Small intestine (tissue), 7 donors: ENCODE data around the gene LRRC45. TPM values are rescaled to one million over a fixed set of nuclear protein-coding genes. Genes with fewer than 3 reads are reported as not detected.

Experiments
- DNase-seq, 2 donors: peaks; one replicate each; pipeline versions ENCODE4 v3.0.0 to v3.0.0-alpha.2; 2013
- FAIRE-seq: peaks from 2 replicates; lab custom pipeline; 2012; peaks lifted over from hg19 to GRCh38; lab: Jason Lieb, UNC
- H3K27ac ChIP-seq, 3 donors: one replicate each; pipeline ENCODE4 v1.5.1; 2013; ENCODE audit warnings: low read length in 2 of 3, mild to moderate bottlenecking in 2 of 3, control low read depth in 1 of 3, inconsistent platforms in 1 of 3, low read depth in 1 of 3, moderate library complexity in 1 of 3
- H3K27me3 ChIP-seq, 3 donors: one replicate each; pipeline ENCODE4 v1.6.1; 2013; ENCODE audit warnings: low read length in 3 of 3, inconsistent platforms in 1 of 3; ENCODE audit not compliant: control insufficient read depth in 3 of 3, insufficient read depth in 3 of 3
- H3K36me3 ChIP-seq, 3 donors: one replicate each; pipeline ENCODE4 v1.6.1; 2013; ENCODE audit warnings: low read length in 3 of 3, inconsistent platforms in 1 of 3, low read depth in 1 of 3, mild to moderate bottlenecking in 1 of 3, moderate library complexity in 1 of 3; ENCODE audit not compliant: control insufficient read depth in 3 of 3, insufficient read depth in 2 of 3
- H3K4me1 ChIP-seq, 3 donors: one replicate each; pipeline ENCODE4 v1.6.1; 2013; ENCODE audit warnings: low read length in 2 of 3, inconsistent platforms in 1 of 3, low read depth in 1 of 3, mild to moderate bottlenecking in 1 of 3, moderate library complexity in 1 of 3; ENCODE audit not compliant: control insufficient read depth in 3 of 3, insufficient read depth in 2 of 3
- H3K4me3 ChIP-seq, 3 donors: one replicate each; pipeline ENCODE4 v1.5.1; 2013; ENCODE audit warnings: low read length in 3 of 3, control low read depth in 1 of 3, inconsistent platforms in 1 of 3, low read depth in 1 of 3, mild to moderate bottlenecking in 1 of 3, moderate library complexity in 1 of 3
- H3K9me3 ChIP-seq, 2 donors: one replicate each; pipeline ENCODE4 v1.6.1; 2013; ENCODE audit warnings: low read depth in 1 of 2, low read length in 1 of 2; ENCODE audit not compliant: control insufficient read depth in 2 of 2, insufficient read depth in 1 of 2
- WGBS, 3 donors: extraction: QIAGEN DNeasy Blood & Tissue Kit; methylation state at CpG; one replicate each; pipeline ENCODE4 v1.1.7; 2013; 5-methylcytosine and 5-hydroxymethylcytosine counted together
- polyA plus RNA-seq, 4 donors: library from polyadenylated mRNA; stranded (reverse) in 3 of 4; unstranded in 1 of 4; fragments of 200-250 nt in 3 of 4; fragments of 120-200 nt in 1 of 4; gene quantifications; one replicate each; pipeline versions ENCODE4 v1.2.1 to v1.2.3, GENCODE V29; 2013
- donor health status: healthy with polysubstance abuse.
- donor health status: control.
- donor health status: control.
- donor health status: Bipolar disorder and iron deficiency.
- donor health status: healthy.

The LRRC45 gene
- polyA plus RNA-seq, 4 donors: 10.8 to 26.7 (median 16.4) TPM

DNA sequence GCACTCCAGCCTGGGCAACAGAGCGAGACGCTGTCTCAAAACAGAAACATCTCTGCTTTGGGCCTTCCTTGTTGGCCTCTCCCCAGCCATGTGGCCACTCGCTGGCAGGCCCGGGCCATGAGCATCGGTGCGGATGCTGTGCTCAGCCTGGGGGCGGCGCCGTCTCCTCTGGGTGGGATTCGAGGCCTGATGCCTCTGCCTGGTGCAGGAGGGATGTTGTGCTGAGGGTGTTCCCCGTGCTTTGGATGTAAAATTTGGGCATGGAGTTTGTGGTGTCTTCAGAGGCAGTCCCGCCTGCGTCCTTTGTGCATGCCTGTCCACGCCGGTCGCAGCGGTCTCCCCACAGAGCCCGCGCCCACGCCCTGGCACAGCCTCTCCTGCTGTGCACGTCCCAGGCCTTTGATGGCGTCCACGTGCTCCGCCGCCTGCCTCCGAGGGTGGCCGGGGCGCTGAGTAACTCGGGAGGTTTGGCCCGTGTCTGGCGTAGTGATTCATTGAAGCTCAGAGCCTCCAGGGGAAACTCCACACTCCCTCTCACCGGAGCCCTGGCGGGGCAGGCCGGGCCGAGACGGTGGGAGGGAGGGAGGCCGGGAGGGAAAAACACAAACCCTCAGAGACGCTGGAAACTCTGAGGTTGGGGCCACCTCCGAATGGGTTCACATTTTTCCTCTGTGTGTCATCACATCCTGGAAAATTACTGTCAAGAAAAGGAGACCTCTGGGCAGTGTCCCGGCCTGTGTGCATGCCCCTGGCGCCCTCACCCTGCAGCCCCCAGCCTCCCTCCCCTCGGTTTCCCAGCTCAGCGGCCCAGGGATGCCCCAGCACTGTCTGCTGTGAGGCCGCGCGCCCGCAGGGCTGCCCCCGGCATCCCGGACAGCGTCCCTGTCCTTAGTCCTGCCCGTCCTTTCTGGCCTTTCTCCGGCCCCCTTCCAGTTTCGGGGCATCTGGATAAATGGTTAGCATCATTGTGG lies 19.4 kb upstream of the LRRC45 start:
- WGBS, 3 donors: 74 to 90% (median 85%) methylated on average over 53 of the region's 53 CpGs
- Histone ChIP-seq H3K27me3 (no peaks in the 10 kb centered on the region), H3K9me3 (no peaks in the 10 kb centered on the region), H3K27ac (no peak overlapping the region), H3K4me3 (no peak overlapping the region), H3K36me3 (peaks cover 0 to 53% (median 2%) of the 10 kb centered on the region in 3 donors), H3K4me1 (peaks cover 0 to 23% (median 2%) of the 10 kb centered on the region in 3 donors)
- FAIRE-seq (no peak), DNase-seq (no peak)

DNA sequence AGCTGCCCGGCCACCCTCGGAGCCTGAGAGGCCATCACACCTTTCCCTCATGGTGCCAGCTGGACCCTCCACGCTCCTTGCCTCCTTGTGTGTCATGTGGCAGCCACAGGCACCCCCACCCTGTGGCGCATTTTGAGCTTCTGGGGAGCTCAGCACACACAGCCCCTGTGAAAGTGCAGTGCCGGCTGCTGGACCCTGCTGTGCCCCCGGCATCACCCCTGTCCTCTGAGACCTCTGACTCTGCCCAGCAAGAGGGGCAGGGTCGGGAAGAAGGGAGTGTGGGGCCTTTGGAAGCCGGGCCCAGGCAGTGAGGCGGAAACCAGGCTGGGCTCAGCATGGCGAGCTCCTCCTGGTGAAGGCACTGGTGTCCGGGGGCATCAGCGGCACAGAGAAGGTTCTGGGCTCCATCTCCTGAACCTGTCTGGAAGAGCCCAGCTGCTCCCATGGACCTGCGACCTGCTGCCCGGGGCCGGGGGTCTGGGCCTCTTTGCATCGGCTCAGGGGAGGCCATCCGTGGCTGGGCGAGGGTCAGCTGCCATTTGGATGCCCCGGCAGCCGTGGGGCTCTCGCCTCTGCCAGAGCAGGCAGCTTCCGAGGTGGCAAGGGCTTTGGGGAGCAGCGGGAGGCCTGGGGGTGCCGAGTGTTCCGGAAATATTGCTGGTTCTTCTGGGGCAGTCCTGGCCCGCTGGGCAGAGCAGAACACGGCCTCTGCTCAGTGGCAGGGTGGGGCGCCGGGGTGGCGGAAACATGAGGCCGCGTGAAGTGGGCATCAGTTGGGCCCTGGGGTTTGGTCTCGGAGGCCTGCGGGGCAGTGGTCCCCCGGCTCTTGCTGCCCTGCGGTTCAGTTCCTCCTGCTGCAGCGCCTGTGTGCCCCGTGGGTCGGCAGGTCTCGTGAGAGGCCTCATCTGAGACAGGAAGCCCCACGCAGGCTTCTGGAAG lies 18.3 kb upstream of the LRRC45 start:
- no peak for FAIRE-seq
- Histone ChIP-seq H3K4me1 (peaks cover 0 to 20% (median 2%) of the 10 kb centered on the region in 3 donors), H3K27ac (no peak overlapping the region), H3K27me3 (no peaks in the 10 kb centered on the region), H3K36me3 (peaks cover 0 to 55% (median 2%) of the 10 kb centered on the region in 3 donors), H3K4me3 (no peak overlapping the region), H3K9me3 (no peaks in the 10 kb centered on the region)
- WGBS, 3 donors: 87 to 91% (median 89%) methylated on average over 34 to 41 of the region's 41 CpGs
- DNase-seq: no peak

DNA sequence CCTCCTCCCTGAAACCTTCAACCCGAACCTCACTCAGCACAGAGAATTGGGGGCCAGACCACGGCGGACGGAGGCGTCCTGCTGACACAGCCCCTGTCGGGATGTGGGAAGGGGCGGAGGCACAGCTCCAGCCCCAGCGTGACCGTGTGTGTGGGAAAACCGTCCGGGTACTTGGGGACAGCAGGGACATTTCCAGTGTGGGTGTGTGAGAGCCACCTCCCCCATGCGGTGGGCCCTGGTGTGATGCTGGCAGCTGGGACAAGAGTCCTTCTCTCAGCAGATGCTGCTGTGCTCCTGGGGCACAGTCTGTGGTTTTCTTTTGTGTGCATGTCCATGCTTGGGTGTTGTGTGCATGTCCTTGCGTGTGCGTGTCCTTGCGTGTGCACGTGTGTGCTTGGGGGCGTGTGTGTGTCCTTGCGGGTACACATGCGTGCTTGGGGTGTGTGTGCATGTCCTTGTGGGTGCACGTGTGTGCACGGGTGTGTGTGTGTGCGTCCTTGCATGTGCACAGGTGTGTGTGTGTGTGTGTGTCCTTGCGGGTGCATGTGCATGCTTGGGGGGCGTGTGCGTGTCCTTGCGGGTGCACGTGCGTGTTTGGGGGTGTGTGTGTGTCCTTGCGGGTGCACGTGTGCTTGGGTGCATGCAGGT lies 17.3 kb upstream of the LRRC45 start:
- Histone ChIP-seq H3K4me1 (peaks cover 0 to 10% (median 0%) of the 10 kb centered on the region in 3 donors), H3K4me3 (no peak overlapping the region), H3K27me3 (no peaks in the 10 kb centered on the region), H3K27ac (no peak overlapping the region), H3K36me3 (peaks cover 0 to 60% (median 2%) of the 10 kb centered on the region in 3 donors), H3K9me3 (no peaks in the 10 kb centered on the region)
- no peak for FAIRE-seq
- DNase-seq: no peak
- 89 to 91% (median 89%) methylated on average over 28 to 30 of the region's 30 CpGs for WGBS, 3 donors

DNA sequence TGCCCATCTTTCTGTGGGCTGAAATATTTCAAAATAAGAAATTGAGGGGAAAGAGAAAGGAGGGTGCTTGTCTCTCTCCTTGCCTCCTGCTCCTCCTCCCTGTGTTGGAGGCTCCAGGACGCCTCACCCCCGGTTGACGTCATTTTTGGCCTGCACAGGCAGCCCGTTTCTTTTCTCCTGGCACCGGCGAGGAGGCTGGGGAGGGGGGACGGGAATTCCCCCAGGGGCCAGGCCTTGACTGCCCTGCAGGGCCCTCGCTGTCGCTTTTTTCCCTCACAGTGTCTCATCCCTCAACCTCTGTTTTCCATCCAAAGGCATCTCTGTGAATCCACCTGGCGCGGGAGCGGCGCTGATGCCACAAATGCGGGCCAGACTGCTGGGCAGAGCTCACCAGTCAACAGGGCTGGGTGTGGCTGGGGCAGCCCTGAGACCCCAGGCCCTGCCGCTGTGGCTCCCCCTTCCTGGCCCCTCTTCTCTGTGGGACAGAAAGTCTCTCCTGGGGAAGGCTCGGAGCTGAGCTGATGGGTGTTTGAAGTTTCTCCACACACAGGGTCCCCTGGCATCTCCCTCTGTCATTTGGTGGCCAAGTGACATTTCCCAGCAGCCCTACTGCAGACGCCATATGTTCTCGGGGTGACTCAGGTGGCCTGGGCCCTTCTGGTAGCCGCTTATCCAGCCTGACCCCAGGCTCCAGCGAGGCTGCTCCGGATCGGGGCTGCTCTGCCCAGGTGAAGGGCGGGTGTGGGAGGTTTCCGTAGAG lies 16.5 kb upstream of the LRRC45 start:
- Histone ChIP-seq H3K4me3 (no peak overlapping the region), H3K27ac (no peak overlapping the region), H3K36me3 (peaks cover 0 to 67% (median 2%) of the 10 kb centered on the region in 3 donors), H3K9me3 (no peaks in the 10 kb centered on the region), H3K4me1 (peaks cover 0 to 1% (median 0%) of the 10 kb centered on the region in 3 donors), H3K27me3 (no peaks in the 10 kb centered on the region)
- WGBS, 3 donors: 81 to 90% (median 86%) methylated on average over 23 to 24 of the region's 24 CpGs
- no peak for DNase-seq
- FAIRE-seq: no peak

DNA sequence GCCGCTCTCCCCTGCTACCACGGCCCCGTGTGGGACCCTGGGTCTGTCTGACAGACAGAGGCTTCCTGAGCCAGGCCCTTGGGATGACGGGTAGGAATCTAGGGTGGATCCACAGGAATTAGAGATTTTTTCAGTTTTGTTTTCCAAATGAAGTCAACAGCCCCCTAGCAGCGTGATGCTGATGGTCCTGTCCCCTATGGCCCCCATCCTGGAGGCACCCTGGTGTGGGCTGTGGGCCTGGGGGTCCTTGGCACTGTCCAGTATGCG lies 15.9 kb upstream of the LRRC45 start:
- Histone ChIP-seq H3K27ac (no peak overlapping the region), H3K27me3 (no peaks in the 10 kb centered on the region), H3K4me3 (no peak overlapping the region), H3K9me3 (no peaks in the 10 kb centered on the region), H3K4me1 (no peaks in the 10 kb centered on the region), H3K36me3 (peaks cover 0 to 72% (median 2%) of the 10 kb centered on the region in 3 donors)
- FAIRE-seq (no peak), DNase-seq (no peak)
- WGBS, 3 donors: 86 to 96% (median 88%) methylated on average over 6 of the region's 6 CpGs

DNA sequence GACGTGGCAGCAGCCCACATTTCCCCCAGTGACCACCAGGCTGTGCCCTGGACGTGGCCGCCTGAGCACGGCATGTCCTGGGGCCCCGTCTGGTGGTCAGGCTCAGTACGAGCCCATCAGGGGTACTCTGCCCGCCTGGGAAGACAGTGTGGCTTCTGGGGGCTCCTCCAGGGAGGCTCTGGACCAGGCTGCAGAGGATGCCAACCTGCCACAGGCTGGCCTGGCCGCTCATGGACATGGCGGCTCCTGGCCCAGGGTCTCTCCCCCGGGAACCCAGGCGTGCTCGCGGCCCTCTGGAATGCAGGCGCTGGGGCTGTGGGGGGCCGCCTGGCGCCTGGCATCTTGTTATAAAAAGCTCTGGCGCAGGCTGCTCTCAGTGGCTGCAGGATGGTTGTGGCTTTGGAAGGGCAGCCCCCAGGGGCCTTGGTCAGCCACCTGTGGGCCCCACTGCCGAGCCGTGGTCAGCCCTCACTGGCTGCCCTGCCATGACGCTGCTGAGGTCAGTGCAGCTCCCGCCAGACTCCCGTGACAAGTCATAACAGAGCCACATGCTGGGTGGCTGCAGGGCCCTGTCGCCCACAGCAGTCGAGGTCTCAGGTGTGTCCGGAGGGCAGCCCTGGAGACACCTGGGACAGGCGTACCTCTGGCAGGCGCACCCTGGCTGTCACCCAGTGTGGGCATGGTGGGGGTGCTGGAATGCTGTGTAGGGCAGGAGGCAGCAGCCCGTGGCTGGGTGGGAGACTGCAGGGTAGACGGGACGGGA lies 15.4 kb upstream of the LRRC45 start:
- no peak overlapping the region for H3K27ac ChIP-seq
- no peaks in the 10 kb centered on the region for H3K27me3 ChIP-seq
- DNase-seq (no peak), FAIRE-seq (no peak)
- H3K4me3 ChIP-seq: no peak overlapping the region
- H3K36me3 ChIP-seq: peaks cover 0 to 77% (median 2%) of the 10 kb centered on the region in 3 donors
- 85 to 94% (median 88%) methylated on average over 26 to 30 of the region's 30 CpGs for WGBS, 3 donors
- no peaks in the 10 kb centered on the region for H3K4me1 ChIP-seq
- H3K9me3 ChIP-seq: no peaks in the 10 kb centered on the region

DNA sequence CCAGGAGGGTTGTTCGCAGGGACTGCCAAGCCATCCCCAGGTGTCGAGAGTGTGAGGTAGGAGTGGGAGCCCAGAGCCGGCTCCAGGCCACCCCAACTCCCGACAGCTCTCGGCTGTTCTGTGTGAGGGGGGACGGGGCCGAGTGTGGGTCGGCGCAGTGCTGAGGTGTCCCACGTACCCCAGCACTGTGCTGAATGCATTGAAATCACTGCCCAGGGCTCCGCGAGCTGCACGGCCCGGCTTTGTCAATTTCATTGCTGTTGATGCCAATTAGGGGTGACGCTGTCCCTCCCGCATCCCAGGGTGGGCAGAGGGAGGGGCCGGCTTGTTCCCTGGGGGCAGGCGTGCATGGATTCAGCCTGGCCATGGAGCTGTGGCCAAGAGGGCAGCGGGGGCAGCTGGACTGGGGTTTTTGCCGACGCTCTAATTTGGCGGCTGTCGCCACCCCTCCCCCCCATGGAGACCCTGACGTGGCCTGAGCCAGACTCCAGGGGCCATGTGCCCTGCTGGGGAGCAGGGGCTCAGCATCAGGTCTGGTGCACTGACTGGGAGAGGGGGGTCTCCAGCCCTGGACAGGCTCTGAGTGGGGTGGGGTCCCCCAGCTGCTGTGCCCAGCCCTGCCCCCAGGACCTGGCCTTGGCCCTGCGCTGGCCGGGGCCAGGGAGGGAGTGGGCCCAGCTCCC lies 14.7 kb upstream of the LRRC45 start:
- DNase-seq (no peak), FAIRE-seq (no peak)
- Histone ChIP-seq H3K9me3 (no peaks in the 10 kb centered on the region), H3K4me3 (no peak overlapping the region), H3K4me1 (no peaks in the 10 kb centered on the region), H3K27ac (no peak overlapping the region), H3K27me3 (no peaks in the 10 kb centered on the region), H3K36me3 (peaks cover 0 to 80% (median 2%) of the 10 kb centered on the region in 3 donors)
- WGBS, 3 donors: 87 to 95% (median 92%) methylated on average over 24 to 26 of the region's 26 CpGs
